Endothelial cell (in vitro differentiated cells): Measurements from ENCODE around the gene UBXN10. TPM values are rescaled to one million over a fixed set of nuclear protein-coding genes. Genes with fewer than 3 reads are reported as not detected.

Experiments used
- DNase-seq: peaks from one replicate; pipeline ENCODE4 v3.0.0; 2021; ENCODE audit warnings: low spot score
- H3K27ac Mint-ChIP-seq: one replicate; pipeline ENCODE4 v1.8.0; 2021; ENCODE audit warnings: mixed read lengths, inconsistent platforms; ENCODE audit not compliant: unreplicated experiment
- H3K27me3 Mint-ChIP-seq: one replicate; pipeline ENCODE4 v1.8.0; 2021; ENCODE audit warnings: mild to moderate bottlenecking, moderate library complexity, mixed read lengths, inconsistent platforms; ENCODE audit not compliant: unreplicated experiment
- H3K36me3 Mint-ChIP-seq: one replicate; pipeline ENCODE4 v1.8.0; 2021; ENCODE audit warnings: mild to moderate bottlenecking, low read depth, mixed read lengths, inconsistent platforms; ENCODE audit not compliant: unreplicated experiment
- H3K4me1 Mint-ChIP-seq: one replicate; pipeline ENCODE4 v1.8.0; 2021; ENCODE audit warnings: mild to moderate bottlenecking, mixed read lengths, inconsistent platforms; ENCODE audit not compliant: unreplicated experiment
- H3K4me3 Mint-ChIP-seq: one replicate; pipeline ENCODE4 v1.8.0; 2021; ENCODE audit warnings: mild to moderate bottlenecking, mixed read lengths, inconsistent platforms; ENCODE audit not compliant: unreplicated experiment
- H3K9me3 Mint-ChIP-seq: one replicate; pipeline ENCODE4 v1.8.0; 2021; ENCODE audit warnings: mixed read lengths, inconsistent platforms; ENCODE audit not compliant: unreplicated experiment
- CTCF ChIP-seq: fragments of 200-600 bp; sonication (generic); IDR thresholded peaks from one replicate; pipeline ENCODE4 v1.5.0; 2021; ENCODE audit warnings: antibody characterized with exemption; ENCODE audit not compliant: unreplicated experiment
- total RNA-seq: library from RNA; stranded (reverse); fragmentation: NEBNext Ultra II Directional; extraction: Animal tissue kit (Norgen Biotek cat#: 25700); gene quantifications from one replicate; pipeline ENCODE4 v1.2.1, GENCODE V29; 2021; ENCODE audit not compliant: unreplicated experiment

UBXN10 gene
- total RNA-seq, 1 donor from 2014 or later, result 0.13 TPM

DNA sequence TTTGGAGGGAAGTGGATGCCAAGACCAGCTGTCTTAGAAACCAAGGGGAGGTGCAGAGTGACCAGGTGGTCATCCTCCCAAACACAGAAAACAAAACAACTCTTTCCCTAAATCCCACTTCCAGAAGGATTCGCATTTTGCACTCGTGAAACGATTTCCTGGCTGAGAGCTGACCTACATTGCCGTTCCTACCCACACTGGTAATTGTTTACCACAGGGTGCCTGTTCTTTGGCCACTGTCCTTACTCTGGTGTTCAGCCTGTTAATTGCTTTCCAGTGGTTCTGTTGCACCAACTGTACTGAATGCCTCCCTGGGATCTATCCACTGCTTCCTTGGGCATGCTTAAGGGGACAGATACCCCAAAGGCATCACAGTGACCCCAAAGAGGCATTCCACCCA, 23.6 kb downstream of the UBXN10 start:
- H3K9me3 Mint-ChIP-seq, result no peaks in the 10 kb centered on the region
- H3K4me3 Mint-ChIP-seq, result no peak overlapping the region
- no peak overlapping the region for H3K27ac Mint-ChIP-seq
- DNase-seq, result no peak
- no peaks in the 10 kb centered on the region for H3K4me1 Mint-ChIP-seq
- peaks cover 3% of the 10 kb centered on the region for H3K27me3 Mint-ChIP-seq
- no peaks in the 10 kb centered on the region for H3K36me3 Mint-ChIP-seq
- no peak for TF ChIP-seq CTCF

- no peaks in the 10 kb centered on the region for H3K36me3 Mint-ChIP-seq
- DNase-seq, result no peak
- no peak overlapping the region for H3K27ac Mint-ChIP-seq
- H3K4me1 Mint-ChIP-seq, result no peaks in the 10 kb centered on the region
- no peak overlapping the region for H3K4me3 Mint-ChIP-seq
- TF ChIP-seq CTCF, result no peak
- no peaks in the 10 kb centered on the region for H3K9me3 Mint-ChIP-seq
- H3K27me3 Mint-ChIP-seq, result peaks cover 3% of the 10 kb centered on the region
Observed at GRCh38 chr1:20210736-20211460, 25.0 kb downstream of the UBXN10 start.

DNA sequence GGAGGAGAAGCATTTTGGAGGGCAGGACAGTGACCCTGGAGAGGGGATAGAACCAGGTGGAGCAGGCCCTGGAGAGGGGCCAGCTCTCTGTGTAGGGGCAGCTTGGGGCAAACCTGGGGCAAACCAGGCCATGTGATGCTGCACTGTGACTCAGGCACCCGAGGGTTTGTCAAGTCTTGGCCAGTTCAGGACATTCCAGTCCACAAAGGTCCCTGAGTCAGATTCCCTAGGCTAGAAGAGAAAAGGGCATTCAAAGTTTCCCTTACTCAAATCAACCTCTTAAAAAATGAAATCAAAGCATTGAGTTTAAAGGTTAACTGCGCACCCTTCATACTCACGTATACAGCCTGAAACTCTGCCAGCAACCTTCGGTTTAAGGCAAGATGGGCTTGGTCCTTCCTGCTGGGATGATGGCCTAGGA, 25.6 kb downstream of the UBXN10 start:
- H3K27ac Mint-ChIP-seq, result no peak overlapping the region
- no peak for TF ChIP-seq CTCF
- peaks cover 3% of the 10 kb centered on the region for H3K27me3 Mint-ChIP-seq
- no peaks in the 10 kb centered on the region for H3K36me3 Mint-ChIP-seq
- no peaks in the 10 kb centered on the region for H3K4me1 Mint-ChIP-seq
- no peak overlapping the region for H3K4me3 Mint-ChIP-seq
- no peaks in the 10 kb centered on the region for H3K9me3 Mint-ChIP-seq
- DNase-seq, result no peak

DNA sequence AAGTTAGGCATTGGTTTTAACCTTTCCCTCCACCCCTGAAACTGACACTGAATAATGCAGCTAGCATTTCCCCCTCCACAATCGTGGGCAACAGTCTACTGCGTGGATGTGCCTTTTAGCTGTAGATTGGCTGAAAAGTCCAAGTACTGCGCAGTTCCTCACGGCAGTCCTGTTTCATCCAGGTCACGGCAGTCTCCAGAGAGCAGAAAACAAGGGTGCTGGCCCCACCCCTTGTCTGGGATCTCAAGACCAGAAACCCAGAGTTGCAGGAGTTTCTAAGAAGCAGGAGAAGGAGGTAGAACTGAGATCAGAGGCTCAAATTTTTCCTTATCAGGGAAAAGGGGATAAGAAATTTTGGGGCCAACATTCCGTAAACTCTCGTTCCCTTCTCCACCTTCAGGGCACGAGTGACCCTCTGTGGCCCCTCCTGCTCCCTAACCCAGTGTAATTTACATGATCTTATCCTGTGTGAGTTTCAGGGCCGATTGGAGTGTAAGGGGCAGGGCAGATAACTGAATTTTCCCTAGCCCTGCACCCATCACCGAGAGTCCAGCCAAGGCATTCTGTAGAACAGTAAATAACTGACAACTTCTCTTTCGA, 26.3 kb downstream of the UBXN10 start:
- Mint-ChIP-seq H3K27me3 (peaks cover 3% of the 10 kb centered on the region), H3K4me3 (no peak overlapping the region)

More for the DNA sequence above, 26.3 kb downstream of the UBXN10 start:
- no peaks in the 10 kb centered on the region for H3K4me1 Mint-ChIP-seq
- no peak overlapping the region for H3K27ac Mint-ChIP-seq
- H3K9me3 Mint-ChIP-seq, result no peaks in the 10 kb centered on the region
- no peak for TF ChIP-seq CTCF
- DNase-seq, result no peak
- no peaks in the 10 kb centered on the region for H3K36me3 Mint-ChIP-seq
